ENCODE measurements around the gene SH3TC1.

SH3TC1 gene

DNA sequence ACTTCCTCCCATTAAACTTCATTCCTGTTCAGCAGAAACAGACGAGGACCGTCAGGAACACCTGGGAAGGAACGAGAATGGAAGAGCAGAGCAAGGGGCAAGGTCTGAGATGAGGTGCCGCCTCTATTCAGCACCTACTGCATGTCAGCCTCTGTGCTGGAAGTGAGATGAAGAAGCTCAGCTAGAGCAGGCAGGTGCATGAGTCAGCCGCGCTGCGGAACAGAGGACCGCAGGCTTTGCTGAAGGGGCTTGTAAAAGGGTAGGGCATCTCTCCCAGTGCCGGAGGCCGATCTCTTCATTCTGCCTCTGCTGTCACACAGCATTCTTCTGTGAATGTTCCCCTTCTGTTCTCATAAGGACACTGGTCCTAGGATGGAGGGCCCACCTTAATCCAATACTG lies 34.4 kb upstream of the SH3TC1 start:
- Histone ChIP-seq H3K4me1 (ENCODE audit: control insufficient read depth, insufficient read depth, low read length) (no peaks in the 10 kb centered on the region), H3K36me3 (ENCODE audit: control insufficient read depth, insufficient read depth, low read length) (no peaks in the 10 kb centered on the region), H3K27ac (ENCODE audit: low read depth, low read length) (no peak overlapping the region), H3K4me3 (ENCODE audit: low read depth, low read length) (no peak overlapping the region), H3K27me3 (ENCODE audit: control insufficient read depth, insufficient read depth, low read length) (peaks cover 10% of the 10 kb centered on the region), H3K9me3 (ENCODE audit: control insufficient read depth, insufficient read depth, low read length) (peaks cover 10% of the 10 kb centered on the region), H3K9ac (ENCODE audit: low read depth, low read length) (no peak overlapping the region)

DNA sequence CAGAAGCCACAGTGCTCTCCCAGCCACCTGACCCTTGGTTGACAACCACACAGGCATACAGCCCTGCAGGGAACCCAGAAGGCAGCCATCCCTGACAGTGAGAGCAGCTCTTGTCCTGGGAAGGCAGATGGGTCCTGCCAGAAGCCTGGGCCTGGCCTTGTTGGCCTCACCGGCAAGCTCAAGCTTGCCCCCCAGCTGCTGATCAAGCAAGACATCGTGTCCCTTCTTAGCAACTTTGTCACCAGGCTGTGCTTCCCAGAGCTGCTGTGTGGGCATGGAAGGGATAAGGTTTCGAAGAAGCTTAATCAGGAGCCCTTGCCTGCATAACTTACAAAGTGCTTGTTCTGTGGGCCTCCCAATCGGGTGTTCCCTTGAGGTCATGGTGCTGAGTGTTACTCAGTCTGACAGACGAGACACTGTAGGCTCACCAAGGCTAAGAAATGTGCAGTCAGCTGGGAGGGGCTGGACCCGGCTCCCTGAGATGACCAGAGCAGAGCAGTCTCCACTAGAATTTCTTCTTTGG lies 33.7 kb upstream of the SH3TC1 start:
- Histone ChIP-seq H3K36me3 (ENCODE audit: control insufficient read depth, insufficient read depth, low read length) (no peaks in the 10 kb centered on the region), H3K27me3 (ENCODE audit: control insufficient read depth, insufficient read depth, low read length) (peaks cover 3% of the 10 kb centered on the region), H3K9ac (ENCODE audit: low read depth, low read length) (no peak overlapping the region), H3K4me1 (ENCODE audit: control insufficient read depth, insufficient read depth, low read length) (no peaks in the 10 kb centered on the region), H3K9me3 (ENCODE audit: control insufficient read depth, insufficient read depth, low read length) (peaks cover 10% of the 10 kb centered on the region), H3K27ac (ENCODE audit: low read depth, low read length) (no peak overlapping the region), H3K4me3 (ENCODE audit: low read depth, low read length) (no peak overlapping the region)

DNA sequence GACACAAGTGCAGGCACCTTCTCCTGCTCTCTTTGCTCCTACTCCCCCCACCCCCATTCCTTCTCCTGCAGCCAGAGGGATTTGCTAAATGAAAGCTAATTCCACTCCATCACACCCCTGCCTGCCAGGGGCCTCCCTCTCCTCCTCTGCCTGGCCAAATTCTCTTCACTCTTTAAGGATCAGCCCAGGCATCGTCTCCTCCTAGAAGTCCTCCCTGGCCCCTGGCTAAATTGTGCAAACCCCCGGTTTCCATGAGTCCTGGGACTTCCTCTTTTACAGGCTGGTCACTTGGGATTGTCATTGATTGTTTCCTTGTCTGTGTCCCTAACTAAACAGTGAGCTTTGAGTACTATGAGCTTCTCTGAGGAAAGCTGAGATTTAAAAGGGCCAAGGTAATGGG lies 31.8 kb upstream of the SH3TC1 start:
- H3K4me3 ChIP-seq (ENCODE audit: low read depth, low read length), result no peak overlapping the region
- H3K9ac ChIP-seq (ENCODE audit: low read depth, low read length), result no peak overlapping the region
- no peaks in the 10 kb centered on the region for H3K4me1 ChIP-seq (ENCODE audit: control insufficient read depth, insufficient read depth, low read length)
- H3K9me3 ChIP-seq (ENCODE audit: control insufficient read depth, insufficient read depth, low read length), result peaks cover 10% of the 10 kb centered on the region
- H3K36me3 ChIP-seq (ENCODE audit: control insufficient read depth, insufficient read depth, low read length), result no peaks in the 10 kb centered on the region
- no peaks in the 10 kb centered on the region; the same call in 1 of the 2 replicates for H3K27me3 ChIP-seq (ENCODE audit: control insufficient read depth, insufficient read depth, low read length)
- H3K27ac ChIP-seq (ENCODE audit: low read depth, low read length), result no peak overlapping the region

DNA sequence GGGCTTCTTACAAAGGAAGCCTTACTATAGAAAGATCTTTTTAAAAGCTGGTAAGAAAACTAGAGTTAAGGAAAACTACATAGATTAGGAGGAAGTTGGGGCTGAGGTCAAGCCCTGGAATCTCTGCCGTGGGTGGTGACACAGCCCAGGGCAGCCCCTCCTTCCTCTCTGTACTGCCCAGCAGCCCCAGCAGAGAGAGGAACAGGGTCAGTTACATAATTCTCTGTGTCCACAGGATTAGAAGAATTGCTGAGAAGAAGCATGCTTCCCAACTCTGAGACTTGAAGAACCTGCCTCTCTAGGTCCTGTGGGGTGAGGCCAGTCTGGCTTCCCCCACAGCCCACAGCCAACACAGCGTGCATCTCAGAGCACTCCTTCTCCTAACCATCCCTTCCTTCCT lies 31.3 kb upstream of the SH3TC1 start:
- no peak overlapping the region for H3K9ac ChIP-seq (ENCODE audit: low read depth, low read length)
- no peaks in the 10 kb centered on the region for H3K4me1 ChIP-seq (ENCODE audit: control insufficient read depth, insufficient read depth, low read length)
- H3K27me3 ChIP-seq (ENCODE audit: control insufficient read depth, insufficient read depth, low read length), result no peaks in the 10 kb centered on the region; the same call in 1 of the 2 replicates
- no peak overlapping the region for H3K27ac ChIP-seq (ENCODE audit: low read depth, low read length)
- no peaks in the 10 kb centered on the region for H3K36me3 ChIP-seq (ENCODE audit: control insufficient read depth, insufficient read depth, low read length)
- no peak overlapping the region for H3K4me3 ChIP-seq (ENCODE audit: low read depth, low read length)
- H3K9me3 ChIP-seq (ENCODE audit: control insufficient read depth, insufficient read depth, low read length), result peaks cover 10% of the 10 kb centered on the region

DNA sequence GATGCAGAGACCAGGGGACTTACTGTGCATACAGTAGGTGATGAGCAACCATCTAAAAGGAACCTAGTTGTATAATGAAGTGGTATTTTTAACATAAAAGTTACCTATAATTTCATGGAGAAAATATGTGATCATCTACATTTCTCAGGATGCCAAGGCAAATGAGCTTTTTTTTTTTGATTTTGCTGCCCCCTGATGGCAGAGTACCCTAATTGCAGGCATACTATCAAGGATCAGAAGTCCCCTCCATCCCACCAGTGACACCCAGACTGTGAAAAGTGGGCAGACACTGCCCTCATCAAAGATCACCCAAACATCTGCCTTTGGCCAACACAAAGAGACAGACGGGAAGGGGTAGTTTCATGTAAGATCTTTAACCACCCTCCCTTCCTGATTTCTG lies 30.9 kb upstream of the SH3TC1 start:
- Histone ChIP-seq H3K36me3 (ENCODE audit: control insufficient read depth, insufficient read depth, low read length) (no peaks in the 10 kb centered on the region), H3K4me1 (ENCODE audit: control insufficient read depth, insufficient read depth, low read length) (no peaks in the 10 kb centered on the region), H3K9me3 (ENCODE audit: control insufficient read depth, insufficient read depth, low read length) (peaks cover 10% of the 10 kb centered on the region), H3K27me3 (ENCODE audit: control insufficient read depth, insufficient read depth, low read length) (no peaks in the 10 kb centered on the region; the same call in 1 of the 2 replicates), H3K4me3 (ENCODE audit: low read depth, low read length) (no peak overlapping the region), H3K9ac (ENCODE audit: low read depth, low read length) (no peak overlapping the region), H3K27ac (ENCODE audit: low read depth, low read length) (no peak overlapping the region)

DNA sequence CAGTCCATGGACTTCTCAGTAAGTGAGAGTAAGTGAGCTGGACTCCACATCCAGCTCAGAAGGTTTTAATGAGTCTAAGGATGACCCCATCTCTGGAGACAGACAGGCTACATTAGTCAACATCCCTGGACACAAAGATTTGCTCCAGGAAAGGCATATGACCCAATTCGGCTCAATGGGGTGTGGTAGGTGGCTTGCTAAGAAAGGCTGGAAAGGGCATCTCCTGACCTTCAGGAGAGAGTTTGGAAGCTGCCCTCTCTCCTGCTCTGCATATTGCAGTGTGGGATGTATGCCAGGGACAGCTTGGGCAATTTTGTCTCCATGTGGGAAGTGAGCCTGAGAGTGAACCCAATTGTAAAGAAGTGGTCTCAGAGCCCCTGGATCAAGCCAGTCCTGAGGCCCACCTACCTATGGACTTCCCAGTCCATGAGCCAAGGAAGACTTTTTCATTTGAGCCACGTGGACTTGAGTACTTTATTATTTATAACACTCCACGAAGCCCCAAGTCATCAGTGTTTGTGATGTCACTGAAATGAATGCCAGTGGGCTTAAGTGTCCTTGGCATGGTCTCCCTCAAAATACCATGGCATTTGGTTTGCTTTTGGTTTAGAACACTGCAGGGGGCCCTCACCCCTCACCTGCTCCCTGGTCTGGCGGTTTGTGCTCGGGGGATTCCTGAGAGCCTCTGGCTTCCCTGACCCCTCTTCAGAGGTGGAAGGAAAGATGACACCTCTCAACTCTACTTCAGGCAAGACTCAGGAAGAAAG lies 30.1 kb upstream of the SH3TC1 start:
- Histone ChIP-seq H3K4me1 (ENCODE audit: control insufficient read depth, insufficient read depth, low read length) (no peaks in the 10 kb centered on the region), H3K27me3 (ENCODE audit: control insufficient read depth, insufficient read depth, low read length) (no peaks in the 10 kb centered on the region; the same call in 1 of the 2 replicates), H3K4me3 (ENCODE audit: low read depth, low read length) (no peak overlapping the region)

DNA sequence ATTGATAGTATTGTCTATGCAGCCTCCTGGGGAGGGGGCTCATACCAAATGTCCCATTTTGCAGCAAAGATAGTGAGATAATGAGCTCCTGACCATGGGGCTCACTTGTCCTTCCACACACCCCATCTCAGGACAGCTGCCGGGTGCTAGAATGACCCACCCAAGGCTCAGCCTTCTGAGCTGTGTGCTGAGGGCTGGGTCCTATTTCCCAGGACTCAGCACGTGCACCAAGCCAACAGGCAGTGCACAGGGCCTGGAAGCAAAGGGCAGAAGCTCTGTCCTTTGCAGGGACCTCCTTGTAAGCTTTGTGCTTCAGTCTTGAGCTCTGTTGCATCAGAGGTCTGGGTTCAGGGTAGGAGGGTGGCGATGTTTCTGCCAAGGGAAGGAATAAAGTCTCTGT lies 29.3 kb upstream of the SH3TC1 start:
- H3K9me3 ChIP-seq (ENCODE audit: control insufficient read depth, insufficient read depth, low read length), result peaks cover 10% of the 10 kb centered on the region
- no peaks in the 10 kb centered on the region for H3K27me3 ChIP-seq (ENCODE audit: control insufficient read depth, insufficient read depth, low read length)
- H3K4me3 ChIP-seq (ENCODE audit: low read depth, low read length), result no peak overlapping the region
- H3K9ac ChIP-seq (ENCODE audit: low read depth, low read length), result no peak overlapping the region
- H3K27ac ChIP-seq (ENCODE audit: low read depth, low read length), result no peak overlapping the region
- no peaks in the 10 kb centered on the region for H3K4me1 ChIP-seq (ENCODE audit: control insufficient read depth, insufficient read depth, low read length)
- H3K36me3 ChIP-seq (ENCODE audit: control insufficient read depth, insufficient read depth, low read length), result no peaks in the 10 kb centered on the region

More for the DNA sequence above, 30.1 kb upstream of the SH3TC1 start:
- Histone ChIP-seq H3K36me3 (ENCODE audit: control insufficient read depth, insufficient read depth, low read length) (no peaks in the 10 kb centered on the region), H3K9me3 (ENCODE audit: control insufficient read depth, insufficient read depth, low read length) (peaks cover 10% of the 10 kb centered on the region), H3K9ac (ENCODE audit: low read depth, low read length) (no peak overlapping the region), H3K27ac (ENCODE audit: low read depth, low read length) (no peak overlapping the region)

DNA sequence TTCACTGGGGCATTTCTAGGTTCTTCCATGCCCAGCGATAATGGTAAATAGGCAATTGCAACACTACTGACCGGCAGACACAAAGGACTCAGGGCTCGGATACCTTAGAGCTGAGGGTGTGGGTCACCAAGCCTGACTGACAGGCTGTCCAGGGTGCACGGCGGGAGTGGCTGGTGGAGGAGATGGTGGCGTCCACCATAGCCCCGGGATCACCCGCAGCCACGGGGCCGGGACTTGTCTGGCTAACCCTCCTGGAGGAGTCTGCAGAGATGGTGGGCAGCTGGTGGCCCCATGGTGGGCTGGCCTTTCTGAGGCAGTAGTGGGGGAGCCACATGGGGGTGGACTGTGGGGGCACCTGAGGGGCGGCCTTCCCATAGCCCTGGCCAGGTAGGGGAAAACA lies 28.7 kb upstream of the SH3TC1 start:
- no peaks in the 10 kb centered on the region for H3K4me1 ChIP-seq (ENCODE audit: control insufficient read depth, insufficient read depth, low read length)
- peaks cover 10% of the 10 kb centered on the region for H3K9me3 ChIP-seq (ENCODE audit: control insufficient read depth, insufficient read depth, low read length)
- H3K27ac ChIP-seq (ENCODE audit: low read depth, low read length), result no peak overlapping the region
- no peak overlapping the region for H3K9ac ChIP-seq (ENCODE audit: low read depth, low read length)
- no peaks in the 10 kb centered on the region for H3K36me3 ChIP-seq (ENCODE audit: control insufficient read depth, insufficient read depth, low read length)
- no peak overlapping the region for H3K4me3 ChIP-seq (ENCODE audit: low read depth, low read length)
- H3K27me3 ChIP-seq (ENCODE audit: control insufficient read depth, insufficient read depth, low read length), result no peaks in the 10 kb centered on the region

DNA sequence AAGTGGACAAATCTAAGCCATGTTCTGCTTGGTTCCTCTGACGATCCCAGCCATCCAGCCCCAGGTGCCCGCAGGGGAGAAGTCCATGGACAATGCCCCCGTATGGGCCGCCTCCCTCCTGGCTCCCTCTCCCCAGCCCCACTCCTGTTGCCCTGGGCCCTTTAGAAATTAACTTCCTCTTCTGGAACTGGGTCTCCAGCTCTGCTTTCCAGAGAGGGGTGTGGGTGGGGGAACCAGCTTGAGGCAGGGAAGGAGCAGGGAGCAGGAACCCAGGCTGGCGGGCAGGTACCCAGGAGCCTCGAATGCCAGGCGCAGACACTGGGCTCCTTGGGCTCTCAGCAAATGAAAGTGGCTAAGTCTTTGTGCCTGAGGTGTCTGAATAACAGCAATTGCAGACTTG lies 27.8 kb upstream of the SH3TC1 start:
- H3K27ac ChIP-seq (ENCODE audit: low read depth, low read length), result no peak overlapping the region
- no peaks in the 10 kb centered on the region for H3K27me3 ChIP-seq (ENCODE audit: control insufficient read depth, insufficient read depth, low read length)
- H3K4me1 ChIP-seq (ENCODE audit: control insufficient read depth, insufficient read depth, low read length), result no peaks in the 10 kb centered on the region
- no peaks in the 10 kb centered on the region for H3K36me3 ChIP-seq (ENCODE audit: control insufficient read depth, insufficient read depth, low read length)
- H3K9me3 ChIP-seq (ENCODE audit: control insufficient read depth, insufficient read depth, low read length), result peaks cover 10% of the 10 kb centered on the region
- H3K4me3 ChIP-seq (ENCODE audit: low read depth, low read length), result no peak overlapping the region
- H3K9ac ChIP-seq (ENCODE audit: low read depth, low read length), result no peak overlapping the region

DNA sequence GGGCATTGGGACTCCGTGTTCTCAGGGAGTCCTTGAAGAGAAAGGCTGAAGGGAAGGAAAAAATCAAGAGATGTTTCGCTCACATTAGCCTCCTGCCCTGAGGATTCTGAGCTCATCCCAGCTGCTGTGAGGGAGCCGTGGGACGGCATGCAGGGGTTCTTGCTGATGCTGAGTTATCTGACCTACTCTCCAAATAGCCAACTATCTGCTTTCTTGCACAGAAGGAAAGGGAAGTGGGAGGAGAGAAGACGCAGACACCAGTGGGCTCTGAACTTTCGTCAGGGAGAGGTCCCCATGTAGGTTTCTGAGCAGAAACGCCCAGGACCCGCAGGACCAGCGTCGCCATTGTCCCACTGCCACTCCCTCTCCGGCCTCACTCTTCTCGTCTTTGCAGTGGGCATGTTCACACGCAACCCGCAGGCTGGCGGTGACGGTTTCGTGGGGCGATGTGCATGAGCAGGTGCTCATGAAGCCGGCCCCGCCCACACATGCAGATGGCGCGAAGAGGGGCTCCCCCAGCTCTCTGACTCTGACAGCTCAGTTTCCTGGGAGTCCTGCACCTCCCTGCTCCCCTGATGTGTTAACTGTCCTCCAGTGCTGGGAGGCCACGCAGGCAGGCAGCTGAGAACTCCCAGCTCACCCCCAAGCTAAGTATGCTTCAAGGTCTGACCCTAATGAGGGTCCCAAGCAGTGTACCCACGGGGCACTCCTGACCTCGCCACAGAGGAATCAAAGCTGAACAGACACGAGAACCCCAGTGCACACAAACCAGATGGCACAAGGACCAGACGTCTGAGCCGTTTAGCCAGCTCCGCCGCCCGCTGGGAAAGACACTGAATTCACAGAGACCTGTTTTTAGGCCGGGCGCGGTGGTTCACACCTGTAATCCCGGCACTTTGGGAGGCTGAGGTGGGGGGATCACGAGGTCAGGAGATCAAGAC lies 26.8 kb upstream of the SH3TC1 start:
- H3K9ac ChIP-seq (ENCODE audit: low read depth, low read length), result no peak overlapping the region
- no peaks in the 10 kb centered on the region for H3K36me3 ChIP-seq (ENCODE audit: control insufficient read depth, insufficient read depth, low read length)
- no peaks in the 10 kb centered on the region for H3K4me1 ChIP-seq (ENCODE audit: control insufficient read depth, insufficient read depth, low read length)
- H3K9me3 ChIP-seq (ENCODE audit: control insufficient read depth, insufficient read depth, low read length), result peaks cover 10% of the 10 kb centered on the region
- H3K27ac ChIP-seq (ENCODE audit: low read depth, low read length), result no peak overlapping the region
- H3K4me3 ChIP-seq (ENCODE audit: low read depth, low read length), result no peak overlapping the region
- H3K27me3 ChIP-seq (ENCODE audit: control insufficient read depth, insufficient read depth, low read length), result no peaks in the 10 kb centered on the region

Data from HUES48 (cell line).